H1 (cell line): ENCODE results near the gene RAB14. TPM values are rescaled to one million over a fixed set of nuclear protein-coding genes. Genes with fewer than 3 reads are reported as not detected.

Experiments used
- CTCF ChIA-PET: fragments of 300-600 bp; sonication (Branson Sonifier 250); formaldehyde crosslinking; loops from one replicate; lab custom pipeline; 2021; ENCODE audit not compliant: partially characterized antibody; lab: Charles Lee
- POLR2A ChIA-PET: fragments of 300-600 bp; sonication (Branson Sonifier 250); formaldehyde crosslinking; loops from one replicate; lab custom pipeline; 2021; ENCODE audit warnings: inconsistent platforms; ENCODE audit not compliant: partially characterized antibody; lab: Charles Lee
- DNase-seq, 2 experiments: peaks; one replicate each; pipeline versions ENCODE4 v3.0.0 to v3.0.0-alpha.2; 2010 to 2022; ENCODE audit warnings: low spot score in 2 of 2, low read depth in 1 of 2, mixed read lengths in 1 of 2
- FAIRE-seq: peaks from 2 replicates; lab custom pipeline; 2011; peaks lifted over from hg19 to GRCh38; lab: Jason Lieb, UNC
- H2AFZ ChIP-seq: 2 replicates; pipeline ENCODE4 v1.8.1; 2012; ENCODE audit warnings: low read length, inconsistent platforms
- H2AK5ac ChIP-seq: 2 replicates; pipeline ENCODE4 v1.6.1; 2013; ENCODE audit warnings: low read depth, low read length
- H2BK120ac ChIP-seq: replicated peaks from 2 replicates; pipeline ENCODE3; 2013; ENCODE audit warnings: low read depth, low read length, inconsistent platforms
- H2BK12ac ChIP-seq: 2 replicates; pipeline ENCODE4 v1.6.1; 2013; ENCODE audit warnings: low read depth, low read length
- H2BK15ac ChIP-seq: 2 replicates; pipeline ENCODE4 v1.6.1; 2013; ENCODE audit warnings: low read length
- H2BK20ac ChIP-seq: 2 replicates; pipeline ENCODE4 v1.6.1; 2013; ENCODE audit warnings: low read length
- H2BK5ac ChIP-seq: 2 replicates; pipeline ENCODE4 v1.6.1; 2013; ENCODE audit warnings: low read depth, low read length
- H3K14ac ChIP-seq: 2 replicates; pipeline ENCODE4 v1.6.1; 2013; ENCODE audit warnings: inconsistent platforms; ENCODE audit not compliant: insufficient read length
- H3K18ac ChIP-seq: 2 replicates; pipeline ENCODE4 v1.6.1; 2013; ENCODE audit warnings: low read length; ENCODE audit errors: extremely low read depth
- H3K23ac ChIP-seq: 2 replicates; pipeline ENCODE4 v1.6.1; 2013; ENCODE audit warnings: inconsistent platforms; ENCODE audit not compliant: insufficient read length
- H3K23me2 ChIP-seq: 2 replicates; pipeline ENCODE4 v1.6.1; 2013; ENCODE audit warnings: low read depth, low read length
- H3K27ac ChIP-seq: 2 replicates; pipeline ENCODE4 v1.6.1; 2011; ENCODE audit warnings: low read depth, low read length, inconsistent platforms
- H3K27me3 ChIP-seq, 4 experiments: replicated peaks in 1 of 4; 1 replicate in 1 of 4; 2 replicates in 3 of 4; pipeline versions ENCODE4 v1.6.1 to v1.8.1; 2011 to 2013; ENCODE audit warnings: low read length in 3 of 4, mild to moderate bottlenecking in 3 of 4, inconsistent platforms in 2 of 4, mixed read lengths in 2 of 4, moderate library complexity in 1 of 4; ENCODE audit not compliant: control insufficient read depth in 3 of 4, insufficient read depth in 3 of 4; ENCODE audit errors: extremely low read depth in 1 of 4
- H3K36me3 ChIP-seq, 4 experiments: 2 replicates each; pipeline versions ENCODE4 v1.6.1 to v1.8.1; 2011 to 2013; ENCODE audit warnings: mild to moderate bottlenecking in 4 of 4, low read length in 3 of 4, moderate library complexity in 2 of 4, control low read depth in 1 of 4, inconsistent platforms in 1 of 4; ENCODE audit not compliant: insufficient read depth in 4 of 4, control insufficient read depth in 2 of 4
- H3K4ac ChIP-seq: replicated peaks from 2 replicates; pipeline ENCODE3; 2013; ENCODE audit warnings: low read length, low read depth, mixed read lengths, inconsistent platforms; ENCODE audit not compliant: insufficient read length
- H3K4me1 ChIP-seq, 4 experiments: replicated peaks in 1 of 4; 1 replicate in 1 of 4; 2 replicates in 3 of 4; pipeline versions ENCODE4 v1.6.1 to v1.8.1; 2011 to 2013; ENCODE audit warnings: low read length in 3 of 4, inconsistent platforms in 2 of 4, mixed read lengths in 1 of 4; ENCODE audit not compliant: insufficient read depth in 4 of 4, control insufficient read depth in 3 of 4
- H3K4me2 ChIP-seq, 2 experiments: 2 replicates each; pipeline versions ENCODE4 v1.6.1 to v1.8.1; 2011 to 2013; ENCODE audit warnings: low read depth in 2 of 2, low read length in 2 of 2, control low read depth in 1 of 2, inconsistent platforms in 1 of 2, mild to moderate bottlenecking in 1 of 2; ENCODE audit not compliant: insufficient read depth in 1 of 2
- H3K4me3 ChIP-seq, 4 experiments: fragments of 200-600, 300-600 bp in 1 of 4; sonication (generic), shearing (Covaris generic), sonication (Bioruptor Twin) in 1 of 4; 2 replicates each; pipeline versions ENCODE4 v1.5.1 to v1.8.1; 2011 to 2016; ENCODE audit warnings: low read length in 4 of 4, low read depth in 3 of 4, control low read depth in 2 of 4, inconsistent platforms in 2 of 4, mild to moderate bottlenecking in 2 of 4, mixed read lengths in 1 of 4, moderate library complexity in 1 of 4; ENCODE audit not compliant: insufficient read depth in 2 of 4; ENCODE audit errors: extremely low read depth in 1 of 4
- H3K56ac ChIP-seq: replicated peaks from 2 replicates; pipeline ENCODE3; 2013; ENCODE audit warnings: low read depth, mild to moderate bottlenecking, mixed read lengths, low read length, inconsistent platforms; ENCODE audit not compliant: insufficient read length
- H3K79me1 ChIP-seq: 2 replicates; pipeline ENCODE4 v1.6.1; 2013; ENCODE audit warnings: low read depth, low read length, control low read depth
- H3K79me2 ChIP-seq, 2 experiments: 2 replicates each; pipeline versions ENCODE4 v1.6.1 to v1.8.1; 2012 to 2013; ENCODE audit warnings: low read length in 2 of 2, mild to moderate bottlenecking in 2 of 2, inconsistent platforms in 1 of 2; ENCODE audit not compliant: insufficient read depth in 2 of 2, control insufficient read depth in 1 of 2
- H3K9ac ChIP-seq, 4 experiments: replicated peaks in 1 of 4; 1 replicate in 1 of 4; 2 replicates in 3 of 4; pipeline versions ENCODE4 v1.6.1 to v1.8.1; 2011 to 2013; ENCODE audit warnings: low read depth in 3 of 4, low read length in 3 of 4, control low read depth in 2 of 4, mild to moderate bottlenecking in 2 of 4, moderate library complexity in 2 of 4, inconsistent platforms in 1 of 4; ENCODE audit errors: extremely low read depth in 1 of 4
- H3K9me3 ChIP-seq, 2 experiments: 2 replicates each; pipeline versions ENCODE4 v1.6.1 to v1.8.1; 2012 to 2013; ENCODE audit warnings: mild to moderate bottlenecking in 2 of 2, moderate library complexity in 2 of 2, control low read depth in 1 of 2, inconsistent platforms in 1 of 2, low read depth in 1 of 2, low read length in 1 of 2, mixed read lengths in 1 of 2; ENCODE audit not compliant: insufficient read depth in 2 of 2
- H4K20me1 ChIP-seq, 2 experiments: replicated peaks in 1 of 2; 2 replicates each; pipeline versions ENCODE3 to v1.8.1; 2011 to 2013; ENCODE audit warnings: inconsistent platforms in 2 of 2, low read length in 2 of 2, mild to moderate bottlenecking in 1 of 2; ENCODE audit not compliant: insufficient read depth in 2 of 2, control insufficient read depth in 1 of 2
- H4K5ac ChIP-seq: 2 replicates; pipeline ENCODE4 v1.6.1; 2013; ENCODE audit warnings: low read length, low read depth, mixed read lengths, inconsistent platforms; ENCODE audit not compliant: insufficient read length
- H4K8ac ChIP-seq: 2 replicates; pipeline ENCODE4 v1.8.0; 2013; ENCODE audit warnings: mild to moderate bottlenecking, moderate library complexity, low read length, inconsistent platforms; ENCODE audit not compliant: insufficient read depth; ENCODE audit errors: extremely low read depth
- H4K91ac ChIP-seq: replicated peaks from 2 replicates; pipeline ENCODE3; 2013; ENCODE audit warnings: low read length, mixed read lengths, inconsistent platforms; ENCODE audit not compliant: insufficient read length
- BRCA1 ChIP-seq: IDR thresholded peaks from 2 replicates; pipeline ENCODE4 v1.6.1; 2012; ENCODE audit warnings: low read depth, low read length, improper control_type of control experiment
- CEBPB ChIP-seq: IDR thresholded peaks from 2 replicates; pipeline ENCODE4 v1.6.1; 2012; ENCODE audit warnings: low read depth, low read length
- EP300 ChIP-seq, 2 experiments: IDR thresholded peaks; 1 replicate in 1 of 2; 2 replicates in 1 of 2; pipeline ENCODE4 v1.6.1; 2011 to 2012; ENCODE audit warnings: low read depth in 2 of 2, low read length in 2 of 2, mild to moderate bottlenecking in 2 of 2, borderline replicate concordance in 1 of 2, inconsistent platforms in 1 of 2, moderate library complexity in 1 of 2
- HDAC2 ChIP-seq, 2 experiments: fragments of 300-600 bp in 1 of 2; sonication (generic) in 1 of 2; IDR thresholded peaks; 2 replicates each; pipeline ENCODE4 v1.6.1; 2011 to 2012; ENCODE audit warnings: low read depth in 2 of 2, low read length in 2 of 2, mild to moderate bottlenecking in 2 of 2, moderate library complexity in 2 of 2, borderline replicate concordance in 1 of 2, inconsistent platforms in 1 of 2
- KDM5A ChIP-seq: fragments of 200-600 bp; IDR thresholded peaks from 2 replicates; pipeline ENCODE4 v1.7.1; 2012; ENCODE audit warnings: mild to moderate bottlenecking, low read length, inconsistent platforms, mixed read lengths
- MAFK ChIP-seq: IDR thresholded peaks from 2 replicates; pipeline ENCODE4 v1.6.1; 2012; ENCODE audit warnings: low read depth, mild to moderate bottlenecking, improper control_type of control experiment, low read length
- MAX ChIP-seq: IDR thresholded peaks from 2 replicates; pipeline ENCODE4 v1.6.1; 2012; ENCODE audit warnings: inconsistent platforms
- PHF8 ChIP-seq: fragments of 200-600 bp; sonication (generic); conservative IDR thresholded peaks from 2 replicates; pipeline ENCODE4 v1.7.1; 2012; ENCODE audit warnings: low read depth, mild to moderate bottlenecking, inconsistent platforms, low read length, moderate library complexity
- RNF2 ChIP-seq: fragments of 200-900, 300-1000 bp; sonication (generic); IDR thresholded peaks from 2 replicates; pipeline ENCODE4 v1.7.1; 2016; ENCODE audit warnings: borderline replicate concordance, low read depth, mild to moderate bottlenecking, antibody characterized with exemption, low read length; ENCODE audit not compliant: poor library complexity, severe bottlenecking; ENCODE audit errors: missing control alignments
- SAP30 ChIP-seq: fragments of 300-600 bp; sonication (generic); IDR thresholded peaks from 2 replicates; pipeline ENCODE4 v1.7.1; 2012; ENCODE audit warnings: low read length, moderate library complexity, mild to moderate bottlenecking, inconsistent platforms; ENCODE audit not compliant: insufficient read depth, insufficient replicate concordance
- SIX5 ChIP-seq: IDR thresholded peaks from 2 replicates; pipeline ENCODE4 v1.6.1; 2011; ENCODE audit warnings: mild to moderate bottlenecking, low read depth, low read length
- SP4 ChIP-seq: IDR thresholded peaks from 2 replicates; pipeline ENCODE4 v1.6.1; 2012; ENCODE audit warnings: low read length, inconsistent platforms
- SRF ChIP-seq: IDR thresholded peaks from 2 replicates; pipeline ENCODE4 v1.6.1; 2011; ENCODE audit warnings: mild to moderate bottlenecking, low read depth, low read length, moderate library complexity
- TAF1 ChIP-seq: IDR thresholded peaks from 2 replicates; pipeline ENCODE4 v1.6.1; 2011; ENCODE audit warnings: mild to moderate bottlenecking, low read depth, low read length
- WGBS, 2 experiments: shearing (Covaris generic) in 1 of 2; methylation state at CpG; one replicate each; pipeline versions ENCODE4 v1.1.6 to v1.1.7; 2013 to 2015; ENCODE audit warnings: low lambda C conversion rate in 2 of 2, mixed read lengths in 2 of 2, inconsistent platforms in 1 of 2, low coverage in 1 of 2, missing lambda C conversion rate in 1 of 2; ENCODE audit not compliant: insufficient replicate concordance in 2 of 2, insufficient coverage in 1 of 2, insufficient read length in 1 of 2; ENCODE audit errors: extremely low coverage in 1 of 2, missing lambda C conversion rate in 1 of 2; 5-methylcytosine and 5-hydroxymethylcytosine counted together
- polyA plus RNA-seq, 7 experiments: library from polyadenylated mRNA; depleted of rRNA in 3 of 7; stranded (reverse) in 5 of 7; unstranded in 2 of 7; fragments of >200 nt in 5 of 7; fragments of 200-250 nt in 2 of 7; gene quantifications; 1 replicate in 5 of 7; 2 replicates in 1 of 7; 4 replicates in 1 of 7; pipeline versions ENCODE4 v1.2.1 to v1.2.3, GENCODE V29; 2011 to 2013; ENCODE audit warnings: missing spikeins in 2 of 7, mixed read lengths in 2 of 7
- total RNA-seq: library from RNA; stranded (reverse); fragmentation: NEBNext Ultra II Directional; extraction: Animal tissue kit (Norgen Biotek cat#: 25700); gene quantifications from 2 replicates; pipeline ENCODE4 v1.2.1, GENCODE V29; 2021

Gene RAB14
- total and polyA plus RNA-seq, 2 of the 8 experiments (the other 6 are each of a cell fraction or from before 2014, with no cell fraction given): 9.1 to 44.8 TPM

- Histone ChIP-seq H2BK20ac (no peak overlapping the region), H3K4me1 (no peaks in the 10 kb centered on the region), H3K79me2 (no peaks in the 10 kb centered on the region), H3K9ac (no peak overlapping the region), H2BK120ac (no peak overlapping the region), H3K4ac (no peak overlapping the region), H2AFZ (no peak overlapping the region), H2BK15ac (no peak overlapping the region), H2BK5ac (no peak overlapping the region), H3K4me3 (no peak overlapping the region), H3K14ac (no peak overlapping the region), H3K56ac (no peak overlapping the region), H4K8ac (no peak overlapping the region), H4K20me1 (peaks cover 0 to 1% of the 10 kb centered on the region in 2 experiments), H2BK12ac (no peak overlapping the region), H3K18ac (no peak overlapping the region), H3K23ac (no peak overlapping the region), H3K9me3 (no peaks in the 10 kb centered on the region), H4K91ac (no peak overlapping the region), H3K4me2 (no peak overlapping the region), H2AK5ac (no peak overlapping the region), H3K27ac (no peak overlapping the region), H4K5ac (no peak overlapping the region), H3K79me1 (no peaks in the 10 kb centered on the region; the same call in 1 of the 2 replicates), H3K23me2 (no peaks in the 10 kb centered on the region), H3K36me3 (peaks cover 0 to 5% (median 3%) of the 10 kb centered on the region in 4 experiments; a peak in 4 of 8 replicates), H3K27me3 (no peaks in the 10 kb centered on the region)
- WGBS, 2 experiments: 83% methylated on average over 4 of the region's 4 CpGs; no CpG with 5 or more reads in 1 of the 2 experiments
- ChIA-PET POLR2A (no interaction called here), CTCF (interaction anchor here (0.8 to 1.3 kb wide), 3 partner anchors 10 to 71 kb away, joined by 3 read pairs; no protein-coding TSS in a partner anchor)
- FAIRE-seq: no peak
- no peak for DNase-seq
- no peak for TF ChIP-seq MAFK
- TF ChIP-seq RNF2: no peak
- no peak for TF ChIP-seq SP4
- no peak for TF ChIP-seq EP300 (IDR thresholded peaks at IDR 0.05; ENCODE audit: borderline replicate concordance in 1 of 2, low read depth in 2 of 2, low read length in 2 of 2)
- no peak for TF ChIP-seq KDM5A
- no peak for TF ChIP-seq BRCA1
- TF ChIP-seq SAP30: no peak
- TF ChIP-seq SIX5: no peak
- no peak for TF ChIP-seq CEBPB
- TF ChIP-seq SRF: no peak
- no peak for TF ChIP-seq PHF8
- no peak for TF ChIP-seq MAX
- TF ChIP-seq HDAC2 (IDR thresholded peaks at IDR 0.05; ENCODE audit: borderline replicate concordance in 1 of 2, low read depth in 2 of 2, low read length in 2 of 2): no peak
- TF ChIP-seq TAF1: no peak
These were observed 43.7 kb downstream of the RAB14 start for GRCh38 chr9:121157939-121158338.
